Endodermal cell (in vitro differentiated cells): ENCODE measurements around the gene PRRX1. TPM values are rescaled to one million over a fixed set of nuclear protein-coding genes. Genes with fewer than 3 reads are reported as not detected.

Experiments used
- DNase-seq: peaks from one replicate; pipeline ENCODE4 v3.0.0-alpha.2; 2017
- H3K27ac ChIP-seq: 2 replicates; pipeline ENCODE4 v1.5.1; 2013; ENCODE audit warnings: mild to moderate bottlenecking, low read depth, low read length, moderate library complexity
- H3K27me3 ChIP-seq: 2 replicates; pipeline ENCODE4 v1.6.1; 2013; ENCODE audit warnings: mild to moderate bottlenecking, low read length, moderate library complexity; ENCODE audit not compliant: insufficient read depth, control insufficient read depth, poor library complexity, severe bottlenecking
- H3K36me3 ChIP-seq: 2 replicates; pipeline ENCODE4 v1.7.0; 2013; ENCODE audit warnings: mild to moderate bottlenecking, low read length, moderate library complexity; ENCODE audit not compliant: control insufficient read depth, insufficient read depth
- H3K4me1 ChIP-seq: one replicate; pipeline ENCODE4 v1.7.0; 2013; ENCODE audit warnings: low read length; ENCODE audit not compliant: control insufficient read depth, insufficient read depth
- H3K4me3 ChIP-seq: 2 replicates; pipeline ENCODE4 v1.5.1; 2013; ENCODE audit warnings: mild to moderate bottlenecking, low read length, moderate library complexity
- H3K9ac ChIP-seq: 2 replicates; pipeline ENCODE4 v1.6.1; 2013; ENCODE audit warnings: mild to moderate bottlenecking, low read length, moderate library complexity; ENCODE audit not compliant: poor library complexity, severe bottlenecking; ENCODE audit errors: extremely low read depth
- H3K9me3 ChIP-seq: 2 replicates; pipeline ENCODE4 v1.6.1; 2013; ENCODE audit warnings: mild to moderate bottlenecking, low read length, moderate library complexity; ENCODE audit not compliant: control insufficient read depth
- H3K27ac Mint-ChIP-seq: 2 replicates; pipeline ENCODE4 v1.8.0; 2020; ENCODE audit warnings: mixed read lengths
- H3K27me3 Mint-ChIP-seq: 2 replicates; pipeline ENCODE4 v1.8.0; 2021; ENCODE audit warnings: mild to moderate bottlenecking, mixed read lengths; ENCODE audit not compliant: insufficient read depth
- H3K36me3 Mint-ChIP-seq: 2 replicates; pipeline ENCODE4 v1.8.0; 2020; ENCODE audit warnings: low read depth, mixed read lengths
- H3K4me1 Mint-ChIP-seq: 2 replicates; pipeline ENCODE4 v1.8.0; 2020; ENCODE audit warnings: mixed read lengths
- H3K4me3 Mint-ChIP-seq: 2 replicates; pipeline ENCODE4 v1.8.0; 2020; ENCODE audit warnings: mild to moderate bottlenecking, moderate library complexity, mixed read lengths
- H3K9me3 Mint-ChIP-seq: 2 replicates; pipeline ENCODE4 v1.8.0; 2020; ENCODE audit warnings: mild to moderate bottlenecking, mixed read lengths
- WGBS, 2 experiments: methylation state at CpG; one replicate each; pipeline versions ENCODE4 v1.1.5 to v1.1.7; 2013; ENCODE audit warnings: missing lambda C conversion rate in 2 of 2, mixed read lengths in 1 of 2; ENCODE audit not compliant: insufficient coverage in 1 of 2, insufficient read length in 1 of 2; 5-methylcytosine and 5-hydroxymethylcytosine counted together
- total RNA-seq, 2 donors: library from RNA; stranded (reverse); fragmentation: NEBNext Ultra II Directional in 1 of 2; extraction: Animal tissue kit (Norgen Biotek cat#: 25700) in 1 of 2; gene quantifications; 2 replicates in 1 of 2; 3 replicates in 1 of 2; pipeline ENCODE4 v1.2.1, GENCODE V29; 2021
- TF ChIP-seq, protein P1 (sequence below): fragments of 200-600 bp; sonication (generic); conservative IDR thresholded peaks from 2 replicates; pipeline ENCODE4 v1.5.0; 2021; ENCODE audit warnings: antibody characterized with exemption, mild to moderate bottlenecking

PRRX1 gene
- total RNA-seq, 2 donors from 2014 or later: not detected

DNA sequence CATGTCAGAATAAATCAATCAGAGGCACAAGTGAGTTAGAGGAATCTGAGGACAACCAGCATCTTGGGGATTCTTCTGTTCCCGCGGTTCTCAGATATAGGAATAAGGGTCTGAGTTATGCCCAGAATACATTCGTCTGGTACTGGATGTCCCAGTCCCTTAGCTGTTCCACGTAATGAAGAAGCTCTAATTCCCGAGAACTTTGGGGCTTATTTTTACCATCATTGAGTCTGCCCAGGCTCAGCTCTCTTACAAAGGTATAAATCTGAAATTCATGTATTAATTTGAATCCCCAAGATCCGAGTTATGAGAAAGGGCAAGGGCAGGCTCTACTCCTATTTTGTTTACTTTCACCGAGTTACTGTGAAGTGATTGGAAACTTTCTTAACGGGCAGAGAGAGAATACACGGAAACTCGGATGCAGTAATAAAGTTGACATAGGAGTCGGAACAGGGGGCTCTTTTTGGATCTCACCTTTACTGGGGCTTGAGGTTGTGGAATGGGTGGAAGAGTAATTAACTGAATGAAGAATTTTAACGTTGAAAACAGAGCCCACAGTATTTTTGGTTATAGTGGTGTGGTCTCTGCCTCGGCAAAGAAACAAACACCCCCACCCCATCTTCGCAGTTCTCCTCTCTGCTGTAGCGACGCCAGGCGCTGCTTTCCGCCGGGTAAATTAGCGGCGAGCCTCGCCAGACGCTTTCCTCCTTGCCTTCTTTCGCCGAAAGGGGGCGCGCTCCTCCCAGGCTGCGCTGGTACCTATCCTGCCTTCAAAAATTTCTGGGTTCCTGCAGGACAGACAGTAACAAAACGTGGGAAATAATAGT, 7.1 kb downstream of the PRRX1 start:
- Mint-ChIP-seq H3K4me3 (no peak overlapping the region), H3K27me3 (peaks cover 75% of the 10 kb centered on the region), H3K9me3 (peaks cover 4% of the 10 kb centered on the region), H3K27ac (no peak overlapping the region), H3K36me3 (no peaks in the 10 kb centered on the region), H3K4me1 (peaks cover 12% of the 10 kb centered on the region)
- no peaks in the 10 kb centered on the region for H3K9me3 ChIP-seq
- TF ChIP-seq, protein P1, sequence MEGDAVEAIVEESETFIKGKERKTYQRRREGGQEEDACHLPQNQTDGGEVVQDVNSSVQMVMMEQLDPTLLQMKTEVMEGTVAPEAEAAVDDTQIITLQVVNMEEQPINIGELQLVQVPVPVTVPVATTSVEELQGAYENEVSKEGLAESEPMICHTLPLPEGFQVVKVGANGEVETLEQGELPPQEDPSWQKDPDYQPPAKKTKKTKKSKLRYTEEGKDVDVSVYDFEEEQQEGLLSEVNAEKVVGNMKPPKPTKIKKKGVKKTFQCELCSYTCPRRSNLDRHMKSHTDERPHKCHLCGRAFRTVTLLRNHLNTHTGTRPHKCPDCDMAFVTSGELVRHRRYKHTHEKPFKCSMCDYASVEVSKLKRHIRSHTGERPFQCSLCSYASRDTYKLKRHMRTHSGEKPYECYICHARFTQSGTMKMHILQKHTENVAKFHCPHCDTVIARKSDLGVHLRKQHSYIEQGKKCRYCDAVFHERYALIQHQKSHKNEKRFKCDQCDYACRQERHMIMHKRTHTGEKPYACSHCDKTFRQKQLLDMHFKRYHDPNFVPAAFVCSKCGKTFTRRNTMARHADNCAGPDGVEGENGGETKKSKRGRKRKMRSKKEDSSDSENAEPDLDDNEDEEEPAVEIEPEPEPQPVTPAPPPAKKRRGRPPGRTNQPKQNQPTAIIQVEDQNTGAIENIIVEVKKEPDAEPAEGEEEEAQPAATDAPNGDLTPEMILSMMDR: peak; percentile 96
- H3K4me3 ChIP-seq: no peak overlapping the region
- 16 to 20% methylated on average over 14 to 28 of the region's 29 CpGs for WGBS, 2 experiments
- H3K27me3 ChIP-seq: peaks cover 77% of the 10 kb centered on the region
- H3K27ac ChIP-seq: no peak overlapping the region
- H3K9ac ChIP-seq: no peak overlapping the region
- no peaks in the 10 kb centered on the region for H3K36me3 ChIP-seq
- peak; percentile 92 for DNase-seq
- H3K4me1 ChIP-seq: no peaks in the 10 kb centered on the region

DNA sequence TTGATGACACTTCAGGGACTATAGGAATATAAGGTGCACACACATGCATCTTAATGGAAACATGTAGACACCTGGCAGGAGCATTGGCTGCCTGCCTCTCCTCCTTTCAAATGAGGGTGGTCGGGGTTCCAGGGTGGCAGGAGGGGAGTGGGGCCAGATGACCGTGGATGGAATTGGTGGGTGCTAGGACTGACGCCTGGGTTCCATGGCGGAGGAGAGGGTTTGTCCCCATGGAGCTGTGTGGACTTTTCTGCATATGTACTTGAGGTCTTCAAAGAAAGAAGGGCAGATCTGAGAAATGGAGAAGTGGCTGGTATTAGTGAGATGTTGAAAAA, 7.7 kb downstream of the PRRX1 start:
- WGBS, 2 experiments: 74 to 83% methylated on average over 1 to 4 of the region's 4 CpGs
- H3K4me1 ChIP-seq: no peaks in the 10 kb centered on the region
- TF ChIP-seq, protein P1: peak; percentile 10
- Mint-ChIP-seq H3K27me3 (peaks cover 69% of the 10 kb centered on the region), H3K9me3 (peaks cover 4% of the 10 kb centered on the region), H3K4me1 (peaks cover 12% of the 10 kb centered on the region), H3K27ac (no peak overlapping the region), H3K36me3 (no peaks in the 10 kb centered on the region), H3K4me3 (no peak overlapping the region)
- H3K27me3 ChIP-seq: peaks cover 71% of the 10 kb centered on the region
- DNase-seq: no peak
- H3K4me3 ChIP-seq: no peak overlapping the region
- no peak overlapping the region for H3K9ac ChIP-seq
- no peaks in the 10 kb centered on the region for H3K9me3 ChIP-seq
- no peaks in the 10 kb centered on the region for H3K36me3 ChIP-seq
- H3K27ac ChIP-seq: no peak overlapping the region

DNA sequence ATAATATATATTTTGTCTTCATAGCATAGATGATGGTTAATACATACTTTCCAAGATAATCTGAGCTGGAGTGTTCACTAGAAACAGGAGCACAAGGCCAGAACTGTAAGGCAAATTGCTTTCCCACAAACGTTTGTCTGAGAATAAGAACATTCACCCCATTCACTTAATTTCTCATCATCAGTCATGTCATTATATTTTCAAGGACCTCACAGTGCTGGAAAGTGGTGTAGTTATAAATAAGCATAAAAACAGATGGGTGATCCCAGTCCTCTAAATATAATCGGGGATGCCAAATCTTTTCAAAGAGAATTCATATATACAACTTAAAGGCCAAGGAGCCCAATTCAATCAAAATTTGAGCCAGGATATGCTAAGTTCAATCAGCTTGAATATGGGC, 8.4 kb downstream of the PRRX1 start:
- WGBS, 2 experiments: 76 to 86% methylated on average over 1 to 2 of the region's 2 CpGs

More for the DNA sequence above, 8.4 kb downstream of the PRRX1 start:
- H3K4me3 Mint-ChIP-seq: no peak overlapping the region
- H3K36me3 Mint-ChIP-seq: no peaks in the 10 kb centered on the region
- H3K36me3 ChIP-seq: no peaks in the 10 kb centered on the region
- H3K9ac ChIP-seq: no peak overlapping the region
- H3K9me3 ChIP-seq: no peaks in the 10 kb centered on the region
- H3K27ac Mint-ChIP-seq: no peak overlapping the region
- H3K27me3 Mint-ChIP-seq: peaks cover 62% of the 10 kb centered on the region
- H3K4me3 ChIP-seq: no peak overlapping the region
- no peaks in the 10 kb centered on the region for H3K9me3 Mint-ChIP-seq
- no peak for DNase-seq
- H3K27me3 ChIP-seq: peaks cover 64% of the 10 kb centered on the region
- no peaks in the 10 kb centered on the region for H3K4me1 ChIP-seq
- peaks cover 12% of the 10 kb centered on the region for H3K4me1 Mint-ChIP-seq
- H3K27ac ChIP-seq: no peak overlapping the region
- TF ChIP-seq, protein P1: no peak
